SW480 (cell line): ENCODE data around the gene PRSS53.
"Not testable (repeated sequence)": the region's sequence is repeated elsewhere in the genome, so short reads cannot be mapped to it uniquely, and the experiment has no call there.

Source experiments
- DNase-seq: peaks from one replicate; pipeline ENCODE4 v3.0.0-alpha.2; 2016; ENCODE audit warnings: low spot score

Gene PRSS53

DNA sequence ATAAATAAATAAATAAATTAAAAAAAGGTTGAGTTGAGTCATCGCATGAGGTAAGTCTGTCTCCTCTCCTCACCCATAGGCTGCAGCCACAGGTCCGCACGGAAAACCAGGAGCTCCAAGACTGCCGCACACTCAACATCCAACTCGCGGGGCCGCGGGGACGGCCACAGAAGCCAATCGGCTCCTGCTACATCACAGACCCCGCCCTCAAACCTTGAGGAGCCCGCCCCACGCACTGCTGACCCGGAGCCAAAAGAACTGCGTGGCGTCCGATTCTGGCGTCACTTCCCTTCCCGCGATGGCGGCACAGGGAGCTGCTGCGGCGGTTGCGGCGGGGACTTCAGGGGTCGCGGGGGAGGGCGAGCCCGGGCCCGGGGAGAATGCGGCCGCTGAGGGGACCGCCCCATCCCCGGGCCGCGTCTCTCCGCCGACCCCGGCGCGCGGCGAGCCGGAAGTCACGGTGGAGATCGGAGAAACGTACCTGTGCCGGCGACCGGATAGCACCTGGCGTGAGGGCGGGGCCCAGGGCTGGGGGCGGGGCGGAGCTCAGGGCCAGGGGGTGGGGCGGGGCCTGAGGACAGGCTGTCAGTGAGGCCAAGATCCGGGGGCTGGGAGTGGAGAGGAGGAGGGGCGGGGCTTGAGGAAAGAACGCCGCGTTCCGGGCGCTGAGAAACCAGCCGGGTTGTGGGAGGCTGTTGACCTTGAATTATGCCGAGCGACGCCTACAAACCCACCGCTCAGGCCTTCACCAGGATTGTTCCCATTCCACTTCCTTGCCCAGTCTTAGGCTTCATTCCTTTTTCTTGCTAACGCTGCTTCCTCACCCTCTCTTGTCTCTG lies 28.9 kb upstream of the PRSS53 start, which contains the start of gene KAT8:
KAT8 (plus strand) TSS at position 281 of the 839 bp plus-strand sequence; CDS start at position 299, 18 bp downstream.
- peak; percentile 97 for DNase-seq

GRCh38 chr16:31114468-31114867 lies 25.7 kb upstream of the PRSS53 start:
- DNase-seq: no peak

DNA sequence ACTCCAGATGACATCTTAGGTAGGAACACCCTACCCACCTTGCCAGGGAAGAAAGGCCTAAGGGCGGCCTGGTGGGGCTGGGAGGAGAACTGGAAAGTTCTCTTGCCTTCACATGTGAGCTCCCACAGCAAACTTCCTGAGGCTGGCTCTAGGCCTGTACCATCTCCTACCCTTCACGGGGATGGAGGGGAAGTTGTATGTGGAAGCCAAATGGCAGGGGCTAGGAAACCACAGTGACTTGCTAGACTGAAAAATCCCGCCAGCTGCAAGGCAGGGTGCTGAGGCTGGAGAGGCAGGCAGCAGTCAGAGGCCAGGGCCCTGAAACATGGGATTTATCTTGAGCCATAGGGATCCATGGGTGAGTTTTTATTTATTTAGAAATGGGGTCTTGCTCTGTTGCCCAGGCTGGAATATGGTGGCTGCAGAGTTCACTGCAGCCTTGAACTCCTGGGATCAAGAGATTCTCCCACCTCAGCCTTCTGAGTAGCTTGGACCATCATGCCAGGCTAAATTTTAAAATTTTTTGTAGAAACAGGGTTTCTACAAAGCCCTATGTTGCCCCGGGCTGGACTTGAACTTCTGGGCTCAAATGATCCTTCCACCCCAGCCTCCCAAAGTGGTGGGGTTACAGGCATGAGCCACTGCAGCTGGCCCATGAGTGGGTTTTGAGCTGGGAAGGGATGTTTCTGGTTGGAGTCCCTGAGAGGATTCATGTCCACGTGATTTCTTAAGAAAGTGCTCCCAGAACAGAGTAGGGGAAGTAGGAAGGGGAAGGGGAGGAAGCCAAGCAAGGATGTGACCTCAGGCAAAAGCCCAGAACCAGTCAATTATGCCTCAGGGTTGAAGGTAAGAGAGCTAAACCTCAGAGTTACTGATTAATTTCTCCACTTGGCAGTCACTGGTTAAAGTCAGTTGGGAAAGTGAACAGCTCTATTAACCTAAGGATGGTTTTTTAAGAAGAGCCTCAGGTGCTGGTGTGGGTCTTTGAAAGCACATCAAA lies 24.7 kb upstream of the PRSS53 start:
- DNase-seq: peak; percentile 28

DNA sequence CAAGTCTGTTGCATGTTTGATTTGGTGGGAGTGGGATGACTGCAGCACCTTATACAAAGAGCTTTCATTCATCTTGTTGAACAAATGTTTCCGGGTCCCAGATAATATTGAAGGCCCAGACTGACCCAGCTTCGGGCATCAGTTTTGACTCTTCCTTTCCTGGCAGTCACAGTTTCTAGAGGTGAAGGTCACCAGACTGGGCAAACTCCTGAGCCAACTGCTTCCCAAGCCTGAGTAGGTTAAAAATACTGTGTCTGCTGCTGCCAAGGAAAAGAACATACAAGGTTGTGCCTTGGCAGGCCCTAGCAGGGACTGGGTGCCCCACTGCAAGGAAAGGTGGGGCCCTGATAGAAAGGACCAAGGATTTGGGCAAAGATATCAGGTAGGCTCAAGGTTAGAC lies 24.0 kb upstream of the PRSS53 start:
- DNase-seq: no peak

- no peak for DNase-seq
These were observed 23.2 kb upstream of the PRSS53 start for GRCh38 chr16:31111881-31112466.

DNA sequence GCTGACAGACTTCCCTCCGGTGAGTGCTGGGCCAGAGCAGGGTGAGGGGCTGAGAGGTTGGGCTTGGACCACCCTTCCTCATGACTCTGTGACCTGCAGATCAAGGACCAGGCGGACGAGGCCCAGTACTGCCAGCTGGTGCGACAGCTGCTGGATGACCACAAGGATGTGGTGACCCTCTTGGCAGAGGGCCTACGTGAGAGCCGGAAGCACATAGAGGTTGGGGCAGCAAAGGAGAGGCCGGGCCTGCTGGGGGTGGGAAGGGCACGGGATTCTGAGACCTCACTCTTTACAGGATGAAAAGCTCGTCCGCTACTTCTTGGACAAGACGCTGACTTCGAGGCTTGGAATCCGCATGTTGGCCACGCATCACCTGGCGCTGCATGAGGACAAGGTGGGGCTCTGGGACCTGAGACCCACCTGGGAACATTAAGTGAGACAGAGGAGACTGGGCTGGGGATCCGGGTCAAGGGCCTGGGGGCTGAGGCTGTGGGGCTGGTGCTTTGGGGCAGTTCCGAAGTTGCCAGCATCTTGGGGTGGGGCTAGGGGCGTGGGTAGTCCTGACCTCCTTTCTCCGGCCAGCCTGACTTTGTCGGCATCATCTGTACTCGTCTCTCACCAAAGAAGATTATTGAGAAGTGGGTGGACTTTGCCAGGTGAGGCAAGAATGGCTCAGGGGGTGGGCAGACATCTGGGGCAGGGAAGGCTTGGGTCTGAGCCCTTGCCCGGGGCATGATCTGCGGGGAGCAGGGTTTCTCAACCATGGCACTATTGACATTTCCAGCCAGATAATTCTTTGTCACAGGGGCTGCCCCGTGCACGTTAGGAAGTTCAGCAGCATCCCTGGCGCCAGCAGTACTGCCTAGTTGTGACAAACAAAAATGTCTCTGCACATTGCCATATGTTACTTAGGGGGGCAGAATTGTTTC lies 21.6 kb upstream of the PRSS53 start:
- no peak for DNase-seq

DNA sequence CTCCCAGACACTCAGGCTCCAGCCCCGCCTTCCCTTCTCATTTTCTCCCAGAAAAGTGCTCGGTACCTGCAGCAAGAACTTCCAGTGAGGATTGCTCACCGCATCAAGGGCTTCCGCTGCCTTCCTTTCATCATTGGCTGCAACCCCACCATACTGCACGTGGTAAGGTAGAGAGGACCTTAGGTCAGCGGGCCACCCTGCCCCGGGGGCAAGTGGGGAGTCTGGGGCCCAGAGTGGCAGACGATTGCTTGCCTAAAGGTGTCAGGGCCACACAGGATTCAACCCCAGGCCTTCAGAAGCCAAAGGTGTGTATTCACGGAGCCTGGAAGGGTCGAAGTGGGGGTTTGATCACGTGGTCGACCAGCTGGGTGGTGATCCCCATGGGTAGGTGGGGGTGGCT lies 20.9 kb upstream of the PRSS53 start:
- DNase-seq: no peak

GRCh38 chr16:31108794-31109558 lies 20.2 kb upstream of the PRSS53 start:
- DNase-seq: no peak

GRCh38 chr16:31108035-31108793 lies 19.5 kb upstream of the PRSS53 start, which contains the start of gene BCKDK:
Gene BCKDK, plus strand, starts transcription at chr16:31108386. Its CDS starts 838 bp downstream, at chr16:31109224.
- peak; percentile 62 for DNase-seq

GRCh38 chr16:31107465-31107867 lies 18.7 kb upstream of the PRSS53 start:
- no peak for DNase-seq

DNA sequence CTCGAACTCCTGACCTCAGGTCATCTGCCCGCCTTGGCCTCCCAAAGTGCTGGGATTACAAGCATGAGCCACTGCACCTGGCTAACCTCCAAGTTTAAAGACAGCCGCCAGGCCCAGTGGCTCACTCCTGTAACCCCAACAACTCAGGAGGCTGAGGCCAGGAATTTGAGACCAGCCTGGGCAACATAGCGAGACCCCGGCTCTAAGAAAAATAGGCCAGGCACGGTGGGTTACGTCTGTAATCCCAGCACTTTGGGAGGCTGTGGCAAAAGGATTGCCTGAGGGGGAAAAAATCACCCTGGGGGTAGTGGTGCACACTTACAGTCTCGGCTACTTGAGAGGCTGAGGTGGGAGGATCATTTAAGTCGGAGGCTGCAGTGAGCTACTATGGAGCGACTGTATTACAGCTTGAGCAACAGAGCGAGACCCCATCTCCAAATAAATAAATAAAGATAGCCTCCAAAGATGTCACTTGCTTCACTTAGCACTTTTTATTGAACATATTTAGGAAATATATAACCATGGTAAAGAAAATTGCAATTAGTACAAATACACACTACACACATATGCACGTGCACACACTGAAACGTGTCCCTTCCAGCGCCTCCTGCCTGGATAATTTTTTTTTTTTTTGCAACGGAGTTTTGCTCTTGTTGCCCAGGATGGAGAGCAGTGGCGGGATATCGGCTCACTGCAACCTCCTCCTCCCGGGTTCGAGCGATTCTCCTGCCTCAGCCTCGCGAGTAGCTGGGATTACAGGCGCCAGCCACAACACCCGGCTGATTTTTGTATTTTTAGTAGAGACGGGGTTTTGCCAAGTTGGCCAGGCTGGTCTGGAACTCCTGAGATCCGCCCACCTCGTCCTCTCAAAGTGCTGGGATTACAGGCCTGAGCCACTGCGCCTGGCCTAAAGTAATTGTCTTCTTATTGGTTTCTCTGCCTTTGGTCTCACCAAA lies 18.0 kb upstream of the PRSS53 start:
- DNase-seq: no peak

GRCh38 chr16:31105677-31106213 lies 17.0 kb upstream of the PRSS53 start:
- DNase-seq: peak; percentile 47

DNA sequence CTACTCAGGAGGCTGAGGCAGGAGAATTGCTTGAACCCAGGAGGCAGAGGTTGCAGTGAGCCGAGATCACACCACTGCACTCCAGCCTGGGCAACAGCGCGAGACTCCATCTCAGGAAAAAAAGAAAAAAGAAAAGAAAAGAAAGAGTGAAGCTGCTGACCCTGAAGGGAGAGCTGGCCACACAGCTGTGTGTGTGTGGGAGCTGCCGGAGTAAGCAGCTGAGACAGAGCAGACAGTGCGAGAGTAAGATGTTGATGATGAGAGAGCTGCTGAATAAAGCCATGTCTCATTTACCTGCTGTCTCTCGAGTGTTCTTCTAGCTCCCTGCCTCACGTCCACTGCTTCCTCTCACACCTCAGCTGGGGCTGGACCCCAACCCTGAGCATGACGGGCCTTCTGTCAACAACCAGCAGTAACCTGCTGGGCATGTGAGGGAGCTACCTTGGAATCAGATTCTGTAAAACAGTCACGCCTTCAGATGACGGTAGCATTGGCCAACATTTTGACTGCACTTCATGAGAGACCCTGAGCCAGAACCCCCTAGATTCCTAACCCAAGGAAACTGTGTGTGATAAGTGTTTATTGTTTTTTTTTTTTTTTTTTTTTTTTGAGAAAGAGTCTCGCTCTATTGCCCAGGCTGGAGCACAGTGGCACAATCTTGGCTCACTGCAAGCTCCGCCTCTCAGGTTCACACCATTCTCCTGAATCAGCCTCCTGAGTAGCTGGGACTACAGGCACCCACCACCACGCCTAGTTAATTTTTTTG lies 12.3 kb upstream of the PRSS53 start:
- not testable (repeated sequence) for DNase-seq

GRCh38 chr16:31099860-31100638 lies 11.3 kb upstream of the PRSS53 start:
- DNase-seq: no peak

- peak; percentile 97 for DNase-seq
These were observed 5.8 kb upstream of the PRSS53 start, which contains the start of gene VKORC1 for GRCh38 chr16:31094424-31095120. Gene VKORC1, minus strand, starts transcription at chr16:31094797. Its CDS starts 68 bp downstream, at chr16:31094729.

DNA sequence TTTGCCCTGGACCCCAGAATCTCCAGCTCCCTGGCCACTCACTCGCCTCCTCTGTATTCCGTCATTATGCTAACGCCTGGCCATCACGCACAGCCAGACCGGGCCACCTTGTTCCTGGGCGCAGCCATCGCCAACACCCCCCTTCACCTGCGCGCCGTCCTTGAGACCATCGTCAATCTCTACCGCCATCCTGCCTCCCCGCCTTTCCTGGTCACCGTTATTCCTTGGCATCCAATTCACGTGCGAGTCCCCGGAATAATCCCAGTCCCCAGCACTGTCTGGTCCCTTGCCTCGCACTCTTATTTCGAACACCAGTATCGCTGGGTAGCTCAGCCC lies 5.3 kb upstream of the PRSS53 start:
- peak; percentile 17 for DNase-seq
